Dermis blood vessel endothelial cell (primary cell): ENCODE measurements around the gene DPP6. TPM values are rescaled to one million over a fixed set of nuclear protein-coding genes. Genes with fewer than 3 reads are reported as not detected.

ENCODE experiments used
- DNase-seq: peaks from one replicate; pipeline ENCODE4 v3.0.0; 2010
- total RNA-seq: library from RNA; depleted of rRNA; stranded (reverse); fragments of >200 nt; gene quantifications from 2 replicates; pipeline ENCODE4 v1.2.3, GENCODE V29; 2014

Gene DPP6
- total RNA-seq, 1 donor from 2014 or later = not detected

DNA sequence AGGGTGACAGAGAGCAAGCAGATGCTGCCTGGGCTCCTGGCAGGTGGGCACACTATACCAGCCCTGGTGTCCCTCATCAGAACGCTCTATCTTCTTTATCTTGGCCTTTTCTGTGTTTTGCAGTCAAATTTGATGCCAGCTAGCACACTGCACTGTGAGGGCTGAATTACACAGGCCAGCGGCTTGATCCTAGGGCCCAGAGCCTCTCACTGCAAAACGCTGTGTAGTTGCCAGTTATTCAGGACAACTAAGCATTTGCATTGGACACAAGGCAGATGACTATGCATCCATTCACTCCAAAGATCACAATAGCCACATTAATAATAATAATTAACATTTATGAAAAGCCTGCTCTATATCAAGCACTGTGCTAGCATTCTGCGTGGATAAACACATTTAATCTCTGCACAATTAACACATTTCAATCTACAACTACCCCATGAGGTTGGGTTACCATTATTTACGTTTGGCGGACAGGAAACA, 850.4 kb downstream of the DPP6 start:
- no peak for DNase-seq

GRCh38 chr7:154903083-154903731, 851.0 kb downstream of the DPP6 start:
- DNase-seq = no peak

GRCh38 chr7:154905146-154905545, 852.9 kb downstream of the DPP6 start:
- no peak for DNase-seq

- no peak for DNase-seq
Measured at GRCh38 chr7:154905615-154906014, 853.4 kb downstream of the DPP6 start.

- no peak for DNase-seq
Measured at GRCh38 chr7:154906201-154906600, 854.0 kb downstream of the DPP6 start.

- DNase-seq = no peak
Measured at GRCh38 chr7:154906736-154907355, 854.6 kb downstream of the DPP6 start.

- DNase-seq = no peak
Measured at GRCh38 chr7:154907651-154908620, 855.7 kb downstream of the DPP6 start.

GRCh38 chr7:154909241-154910105, 857.3 kb downstream of the DPP6 start:
- DNase-seq = no peak

- DNase-seq = no peak
Measured at GRCh38 chr7:154910125-154910524, 857.9 kb downstream of the DPP6 start.

DNA sequence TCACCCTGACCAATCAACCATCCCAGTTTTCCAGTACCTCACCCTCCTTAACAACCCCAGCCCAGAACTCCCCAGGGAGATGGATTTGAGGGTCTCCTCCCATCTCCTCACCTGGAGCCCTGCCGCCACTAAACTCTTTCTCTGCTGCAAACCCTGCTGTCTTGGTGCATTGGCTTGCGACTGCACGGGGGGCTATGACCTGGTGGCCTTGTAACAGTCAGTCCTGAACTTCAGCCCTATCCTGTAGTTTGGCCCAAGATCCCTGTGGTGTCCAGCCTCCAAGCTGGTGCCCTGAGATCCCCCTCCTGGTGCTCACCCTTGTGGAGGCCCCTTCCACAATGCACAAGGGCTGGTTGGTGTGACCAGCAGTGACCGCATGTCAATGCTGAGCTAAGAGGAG, 858.8 kb downstream of the DPP6 start:
- no peak for DNase-seq

DNA sequence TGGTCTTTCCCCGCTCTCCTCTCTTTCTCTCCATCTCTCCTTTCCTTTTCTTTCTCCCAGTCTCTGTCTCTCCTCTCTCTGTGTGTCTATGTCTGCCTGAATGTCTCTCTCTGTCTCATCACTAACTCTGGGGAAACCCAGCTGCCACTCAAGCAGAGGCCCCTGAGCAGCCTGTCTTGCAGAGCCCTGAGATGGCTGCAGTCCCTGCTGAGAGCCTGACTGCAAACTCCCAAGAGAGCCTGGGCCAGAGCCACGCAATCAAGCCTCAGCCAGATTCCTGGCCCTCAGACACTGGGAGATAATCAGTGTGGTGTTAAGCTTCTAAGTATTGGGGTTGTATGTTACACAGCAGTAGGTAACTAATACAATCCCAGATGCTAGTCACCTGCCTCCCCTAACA, 859.2 kb downstream of the DPP6 start:
- no peak for DNase-seq

DNA sequence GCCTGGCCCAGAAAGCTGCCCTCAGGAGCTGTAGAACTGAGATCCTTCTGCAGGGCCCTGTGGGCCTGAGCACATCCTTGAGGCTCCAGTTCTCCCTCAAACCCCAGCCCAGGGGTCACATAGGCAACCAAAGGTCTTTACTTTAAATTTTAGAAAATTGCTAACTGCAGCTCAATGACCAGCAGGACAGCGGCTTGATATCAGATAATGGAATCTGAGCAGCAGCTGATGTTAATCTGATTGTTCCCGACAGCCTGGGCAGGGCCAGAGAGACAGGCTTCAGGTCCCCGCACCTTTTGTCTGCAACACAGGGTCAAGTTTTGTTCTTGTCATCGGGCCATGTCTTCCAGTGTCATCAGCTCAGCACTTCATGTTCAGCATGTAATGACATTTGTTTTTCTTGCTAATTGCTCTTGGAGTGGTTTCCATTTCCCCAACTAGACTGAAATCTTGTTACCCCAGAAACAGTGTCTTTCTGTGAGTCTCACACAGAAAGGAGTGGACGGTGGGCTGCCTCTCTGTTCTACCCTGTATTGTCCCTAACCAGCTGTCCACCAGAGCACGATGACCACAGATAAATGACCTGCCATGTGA, 859.8 kb downstream of the DPP6 start:
- DNase-seq = no peak

DNA sequence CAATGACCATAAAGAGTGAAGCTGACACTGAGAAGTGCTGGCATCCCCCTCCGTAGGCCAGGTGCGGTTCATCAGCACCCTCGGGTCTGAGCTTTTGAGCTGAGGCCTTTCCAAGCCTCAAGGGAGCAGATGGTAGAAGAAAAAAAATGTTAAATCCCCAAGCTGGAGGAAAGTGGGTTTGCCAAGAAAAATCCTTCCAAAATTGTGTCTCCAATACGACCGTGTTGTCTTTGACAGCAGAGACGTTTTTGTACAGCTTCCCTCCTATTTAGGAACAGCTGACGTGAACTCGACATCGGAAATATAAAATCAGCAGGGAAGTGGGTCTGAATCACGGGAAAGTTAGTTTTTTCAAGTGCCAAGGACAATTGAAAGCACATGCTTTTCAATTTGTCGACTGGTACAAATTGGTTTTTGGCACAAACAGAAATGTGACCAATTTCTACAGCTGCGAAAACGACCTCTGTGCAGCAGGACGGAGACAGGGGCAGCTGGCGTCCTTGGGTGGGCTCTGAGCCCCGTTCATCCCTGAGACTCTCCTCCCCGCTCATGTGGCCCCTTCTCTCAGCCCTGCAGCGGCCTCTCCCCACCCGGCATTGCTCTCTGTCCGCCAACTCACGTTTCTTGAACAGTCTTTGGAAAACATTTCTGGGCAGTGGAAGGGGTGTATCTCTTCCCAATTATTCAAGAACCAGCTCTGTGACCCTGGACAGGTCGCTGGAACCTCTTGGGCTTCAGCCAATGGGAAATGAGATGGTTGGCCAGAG, 860.9 kb downstream of the DPP6 start:
- DNase-seq = no peak

DNA sequence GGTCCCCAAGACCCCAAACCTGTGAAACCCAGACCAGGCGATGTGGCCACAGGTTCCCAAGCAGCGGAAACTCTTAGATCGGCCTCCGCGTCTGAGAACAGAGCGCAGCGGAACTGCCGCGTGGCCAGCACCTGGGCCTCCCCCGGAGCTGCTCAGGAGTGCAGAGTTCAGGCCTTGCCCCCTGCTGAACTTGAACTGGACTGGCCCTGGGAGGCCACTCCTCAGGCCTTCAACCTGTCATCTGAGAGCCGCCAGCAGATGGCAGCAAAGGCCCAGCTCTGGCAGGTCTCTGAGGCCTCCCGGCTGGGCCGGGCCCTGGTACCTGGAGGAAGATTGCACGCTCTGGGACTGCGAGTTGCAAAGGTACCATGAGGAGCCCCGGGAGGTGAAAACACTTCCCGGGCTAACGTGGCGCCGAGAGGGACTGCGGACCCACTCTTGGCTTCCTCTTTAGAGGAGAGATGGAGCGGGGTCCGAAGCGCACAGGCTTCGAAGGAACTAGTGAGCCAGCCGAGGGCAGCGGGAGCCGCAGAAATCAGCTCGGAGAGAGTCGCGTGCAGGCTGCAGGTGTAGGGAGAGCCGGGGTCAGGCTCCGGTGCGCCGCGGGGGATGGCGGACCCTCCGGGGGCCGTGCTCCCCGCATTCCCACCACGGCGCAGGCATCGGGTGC, 861.6 kb downstream of the DPP6 start:
- DNase-seq = peak; percentile 84

DNA sequence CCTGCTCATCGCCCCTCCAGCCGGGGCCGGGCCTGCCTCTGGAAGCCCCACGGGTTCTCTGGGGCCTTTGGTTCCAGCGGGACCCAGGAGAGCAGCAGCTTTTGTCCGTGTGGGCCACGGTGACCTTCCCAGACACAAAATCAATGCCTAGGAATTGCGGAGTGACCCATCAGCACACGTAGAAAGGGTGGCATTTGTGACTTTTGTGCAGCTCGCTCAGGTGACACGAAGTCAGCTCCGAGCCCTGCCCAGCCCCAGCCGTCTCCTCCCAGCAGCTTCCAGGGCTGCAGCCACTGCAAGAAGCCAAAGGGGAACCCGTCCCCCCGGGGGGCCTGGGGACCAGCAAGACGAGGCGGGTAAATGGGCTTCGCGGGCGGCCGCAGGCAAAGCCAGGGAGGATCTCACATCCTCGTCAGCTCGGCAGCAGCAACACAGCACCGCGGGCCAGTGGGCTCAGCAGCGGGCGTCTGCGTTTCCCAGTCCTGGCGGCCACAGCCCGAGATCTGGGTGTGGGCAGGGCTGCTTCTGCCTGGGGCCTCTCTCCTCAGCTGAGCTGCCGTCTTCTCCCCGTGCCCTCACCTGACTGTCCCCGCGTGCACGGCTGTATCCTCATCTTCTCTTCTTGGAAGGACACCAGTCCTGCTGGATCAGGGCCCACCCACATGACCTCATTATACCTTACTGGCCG, 862.3 kb downstream of the DPP6 start:
- DNase-seq = no peak

GRCh38 chr7:154914996-154915380, 862.8 kb downstream of the DPP6 start:
- no peak for DNase-seq

DNA sequence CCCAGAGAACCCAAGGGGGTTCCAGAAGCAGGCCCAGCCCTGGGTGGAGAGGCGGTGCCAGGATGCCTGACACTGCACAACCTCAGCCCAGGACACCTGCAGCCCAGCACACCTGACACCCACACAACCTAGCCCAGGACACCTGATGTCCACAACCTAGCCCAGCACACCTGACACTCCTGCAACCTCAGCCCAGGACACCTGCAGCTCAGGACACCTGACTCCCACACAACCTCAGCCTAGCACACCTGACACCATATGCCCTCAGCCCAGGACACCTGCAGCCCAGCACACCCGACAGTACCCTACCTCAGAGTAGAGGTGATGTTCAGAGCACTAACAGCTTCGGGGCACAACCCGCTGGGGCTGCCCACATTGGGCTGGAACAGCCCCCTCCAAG, 863.4 kb downstream of the DPP6 start:
- DNase-seq = no peak

DNA sequence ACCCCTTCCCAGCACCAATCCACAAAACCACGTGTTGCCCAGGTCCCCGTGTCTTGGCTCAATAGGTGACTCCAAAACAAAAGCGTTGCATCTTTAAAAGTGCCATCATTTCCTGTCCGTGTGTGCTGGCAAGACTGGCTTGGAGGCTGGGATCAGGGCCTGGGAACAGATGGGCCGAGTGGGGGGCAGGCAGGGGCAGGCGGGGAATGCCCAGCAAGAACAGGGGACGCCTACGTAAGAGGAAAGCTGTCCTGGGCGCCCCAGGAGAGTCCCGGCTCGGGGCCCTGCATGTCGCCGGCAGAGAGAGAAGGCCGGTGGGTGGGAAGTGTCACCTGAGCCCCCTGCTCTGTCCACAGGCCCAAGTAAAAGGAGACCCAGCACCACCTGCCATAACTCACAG, 864.2 kb downstream of the DPP6 start:
- no peak for DNase-seq

GRCh38 chr7:154916856-154917807, 864.9 kb downstream of the DPP6 start:
- no peak for DNase-seq
